ENCODE data around the gene ENHO. TPM values are rescaled to one million over a fixed set of nuclear protein-coding genes. Genes with fewer than 3 reads are reported as not detected.

Gene ENHO
- total RNA-seq = under 1 TPM in 6 of 7 donors, not detected in 1; 0.22 to 0.56 (median 0.29) TPM
- polyA plus RNA-seq = under 1 TPM in 1 of 2 donors, not detected in 1; 0.87 TPM
- long read RNA-seq, donor 1 = 0 reads
- long read RNA-seq, donor 2, transcript ENHO-201 (2 exons, 1,082 nt) = major isoform, 15 of 15 reads
- long read RNA-seq, donor 2, partial matches to known transcripts = 0 of 15 reads
- long read RNA-seq, donor 2, other reads (novel, unspliced or antisense) = 0 of 15 reads
- long read RNA-seq, donor 3 = 0 reads

GRCh38 chr9:34522971-34523797, at the start of gene ENHO:
Gene ENHO, minus strand, starts transcription at chr9:34522990. Its CDS starts 1,295 bp downstream, at chr9:34521695.
- 4 to 10% (median 7%) methylated on average over 21 to 63 of the region's 63 CpGs for WGBS, 3 donors
- Histone ChIP-seq H3K27me3 (no peaks in the 10 kb centered on the region), H3K4me3 (peak within 1 kb of the TSS; percentile 28), H3K27ac (no peak within 1 kb of the TSS), H3K9me3 (no peaks in the 10 kb centered on the region), H3K36me3 (no peaks in the 10 kb centered on the region), H3K4me1 (ENCODE audit: insufficient read depth) (peaks cover 5% of the 10 kb centered on the region)
- no peak for TF ChIP-seq POLR2A (IDR thresholded peaks at IDR 0.05)
- TF ChIP-seq EP300 (IDR thresholded peaks at IDR 0.05) = no peak
- TF ChIP-seq, protein P1, sequence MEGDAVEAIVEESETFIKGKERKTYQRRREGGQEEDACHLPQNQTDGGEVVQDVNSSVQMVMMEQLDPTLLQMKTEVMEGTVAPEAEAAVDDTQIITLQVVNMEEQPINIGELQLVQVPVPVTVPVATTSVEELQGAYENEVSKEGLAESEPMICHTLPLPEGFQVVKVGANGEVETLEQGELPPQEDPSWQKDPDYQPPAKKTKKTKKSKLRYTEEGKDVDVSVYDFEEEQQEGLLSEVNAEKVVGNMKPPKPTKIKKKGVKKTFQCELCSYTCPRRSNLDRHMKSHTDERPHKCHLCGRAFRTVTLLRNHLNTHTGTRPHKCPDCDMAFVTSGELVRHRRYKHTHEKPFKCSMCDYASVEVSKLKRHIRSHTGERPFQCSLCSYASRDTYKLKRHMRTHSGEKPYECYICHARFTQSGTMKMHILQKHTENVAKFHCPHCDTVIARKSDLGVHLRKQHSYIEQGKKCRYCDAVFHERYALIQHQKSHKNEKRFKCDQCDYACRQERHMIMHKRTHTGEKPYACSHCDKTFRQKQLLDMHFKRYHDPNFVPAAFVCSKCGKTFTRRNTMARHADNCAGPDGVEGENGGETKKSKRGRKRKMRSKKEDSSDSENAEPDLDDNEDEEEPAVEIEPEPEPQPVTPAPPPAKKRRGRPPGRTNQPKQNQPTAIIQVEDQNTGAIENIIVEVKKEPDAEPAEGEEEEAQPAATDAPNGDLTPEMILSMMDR (IDR thresholded peaks at IDR 0.05) = no peak
- intact Hi-C loops (cut with DNase I) = no loop called here
- peak; percentile 81 to 96 (median 88) for DNase-seq

DNA sequence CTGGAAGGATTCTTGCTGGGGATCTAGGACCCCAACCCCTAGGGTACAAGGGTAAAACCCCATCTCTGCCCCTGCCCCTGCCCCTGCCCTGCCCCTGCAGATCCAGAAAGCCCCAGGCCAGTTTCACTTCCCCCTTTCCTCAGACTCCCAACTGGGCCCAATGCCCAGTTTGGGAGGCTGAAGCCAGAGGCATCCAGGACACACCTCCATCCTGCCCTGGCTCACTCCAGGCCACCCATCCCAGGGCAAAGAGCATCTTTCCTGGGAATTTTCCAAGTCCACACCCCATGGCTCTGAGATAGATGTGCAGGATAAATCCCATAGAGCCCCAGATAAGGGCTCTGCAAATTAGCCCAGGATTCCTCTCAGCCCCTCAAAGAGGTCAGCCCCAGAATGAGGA, 49.3 kb upstream of the ENHO start:
- H3K4me1 ChIP-seq (ENCODE audit: insufficient read depth) = no peaks in the 10 kb centered on the region
- no peaks in the 10 kb centered on the region for H3K36me3 ChIP-seq
- no peaks in the 10 kb centered on the region for H3K27me3 ChIP-seq
- no peaks in the 10 kb centered on the region for H3K9me3 ChIP-seq
- H3K4me3 ChIP-seq = no peak overlapping the region
- TF ChIP-seq, protein P1 (IDR thresholded peaks at IDR 0.05) = no peak
- no peak for TF ChIP-seq EP300 (IDR thresholded peaks at IDR 0.05)
- no peak for TF ChIP-seq POLR2A (IDR thresholded peaks at IDR 0.05)
- DNase-seq = no peak
- H3K27ac ChIP-seq = no peak overlapping the region
- intact Hi-C loops (cut with DNase I) = no loop called here

DNA sequence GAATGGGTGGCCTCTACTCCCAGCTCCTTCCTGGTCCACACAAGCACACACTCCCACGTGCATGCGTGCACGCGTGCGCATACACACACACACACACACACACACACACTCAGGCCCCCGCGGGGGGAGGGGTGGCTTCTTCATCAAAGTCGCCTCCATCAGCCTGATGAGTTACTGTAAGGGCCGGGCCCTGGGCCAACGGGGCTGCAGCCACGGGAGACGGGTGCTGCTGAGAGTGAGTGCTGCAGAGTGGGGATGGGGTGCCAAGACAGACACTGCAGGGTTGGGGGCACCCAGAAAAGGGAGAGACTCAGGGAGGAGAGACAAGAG, 48.7 kb upstream of the ENHO start:
- intact Hi-C loops (cut with DNase I) = no loop called here

DNA sequence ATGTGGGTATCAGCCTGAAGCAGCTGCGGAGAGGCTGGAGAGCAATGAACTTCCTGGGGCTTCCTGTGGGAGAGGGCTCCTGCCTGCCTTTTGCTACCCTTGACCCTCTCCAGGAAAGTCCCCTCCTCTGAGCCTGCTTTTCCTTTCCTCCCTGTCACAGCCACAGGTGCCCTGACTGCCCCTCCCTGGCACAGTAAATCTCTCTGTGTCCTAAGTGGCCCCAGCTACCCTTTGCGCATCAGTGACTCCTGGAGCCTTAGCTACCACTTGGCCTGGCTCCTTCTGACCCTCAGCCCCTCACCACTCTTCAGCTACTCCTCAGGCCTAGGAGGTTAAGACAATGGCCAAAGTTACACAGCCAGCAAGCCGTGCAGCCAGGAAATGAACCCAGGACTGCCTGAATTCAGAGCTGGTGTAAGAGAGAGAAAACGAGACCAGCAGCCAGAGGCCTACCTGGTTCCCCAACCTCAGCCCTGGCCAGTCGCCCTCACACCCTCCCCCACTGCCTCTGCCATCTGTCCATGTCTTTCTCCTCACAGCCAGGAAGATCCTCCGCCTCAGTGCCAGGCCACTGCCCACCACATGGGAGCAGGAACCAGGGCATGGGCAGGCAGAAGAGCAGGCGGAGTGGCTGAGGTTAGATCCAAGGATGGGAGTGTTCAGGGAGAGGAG, 48.2 kb upstream of the ENHO start:
- no peak for DNase-seq
- H3K36me3 ChIP-seq = no peaks in the 10 kb centered on the region
- 75 to 83% (median 79%) methylated on average over 7 of the region's 7 CpGs for WGBS, 3 donors
- H3K9me3 ChIP-seq = no peaks in the 10 kb centered on the region
- H3K4me3 ChIP-seq = no peak overlapping the region
- intact Hi-C loops (cut with DNase I) = no loop called here
- H3K27ac ChIP-seq = no peak overlapping the region
- H3K27me3 ChIP-seq = no peaks in the 10 kb centered on the region
- no peaks in the 10 kb centered on the region for H3K4me1 ChIP-seq (ENCODE audit: insufficient read depth)
- TF ChIP-seq, protein P1 (IDR thresholded peaks at IDR 0.05) = no peak
- TF ChIP-seq POLR2A (IDR thresholded peaks at IDR 0.05) = no peak
- no peak for TF ChIP-seq EP300 (IDR thresholded peaks at IDR 0.05)

More for the DNA sequence above, 48.7 kb upstream of the ENHO start:
- Histone ChIP-seq H3K4me1 (ENCODE audit: insufficient read depth) (no peaks in the 10 kb centered on the region), H3K27ac (no peak overlapping the region), H3K4me3 (no peak overlapping the region), H3K27me3 (no peaks in the 10 kb centered on the region), H3K36me3 (no peaks in the 10 kb centered on the region), H3K9me3 (no peaks in the 10 kb centered on the region)
- TF ChIP-seq EP300 (IDR thresholded peaks at IDR 0.05) = no peak
- TF ChIP-seq, protein P1 (IDR thresholded peaks at IDR 0.05) = no peak
- TF ChIP-seq POLR2A (IDR thresholded peaks at IDR 0.05) = no peak
- WGBS, 3 donors = 32 to 39% (median 38%) methylated on average over 12 of the region's 12 CpGs
- DNase-seq = peak in 1 of 5 donors; percentile 47

Data from ovary (tissue), 10 donors.